Neutrophil (primary cell): ENCODE measurements around the gene BCL7A.

ENCODE experiments used
- H3K27ac ChIP-seq: fragments of 200-600 bp; sonication (generic); 2 replicates; pipeline ENCODE4 v1.5.1; 2016; ENCODE audit warnings: mild to moderate bottlenecking, moderate library complexity
- H3K27me3 ChIP-seq: fragments of 200-600 bp; sonication (generic); 2 replicates; pipeline ENCODE4 v1.6.0; 2016; ENCODE audit warnings: mild to moderate bottlenecking
- H3K36me3 ChIP-seq: fragments of 200-600 bp; sonication (generic); 2 replicates; pipeline ENCODE4 v1.5.1; 2017
- H3K4me1 ChIP-seq, 2 experiments: fragments of 200-600 bp in 1 of 2; sonication (generic) in 1 of 2; 1 replicate in 1 of 2; 2 replicates in 1 of 2; pipeline versions ENCODE4 v1.5.1 to v1.6.1; 2013 to 2016; ENCODE audit warnings: low read depth in 1 of 2, low read length in 1 of 2, mild to moderate bottlenecking in 1 of 2, moderate library complexity in 1 of 2; ENCODE audit not compliant: control insufficient read depth in 1 of 2, insufficient read depth in 1 of 2
- H3K4me3 ChIP-seq, 2 experiments: fragments of 200-600 bp in 1 of 2; sonication (generic) in 1 of 2; 1 replicate in 1 of 2; 2 replicates in 1 of 2; pipeline ENCODE4 v1.5.1; 2013 to 2016; ENCODE audit warnings: low read depth in 1 of 2, low read length in 1 of 2, mild to moderate bottlenecking in 1 of 2, moderate library complexity in 1 of 2
- H3K9me3 ChIP-seq: fragments of 200-600 bp; sonication (generic); 2 replicates; pipeline ENCODE4 v1.5.1; 2016
- CTCF ChIP-seq: fragments of 200-600 bp; sonication (generic); IDR thresholded peaks from 2 replicates; pipeline ENCODE4 v1.5.1; 2016; ENCODE audit warnings: antibody characterized with exemption

BCL7A gene

GRCh38 chr12:122004633-122005071 lies 17.0 kb upstream of the BCL7A start:
- Histone ChIP-seq H3K36me3 (no peaks in the 10 kb centered on the region), H3K9me3 (no peaks in the 10 kb centered on the region), H3K4me3 (no peak overlapping the region), H3K27ac (no peak overlapping the region), H3K27me3 (peaks cover 51% of the 10 kb centered on the region), H3K4me1 (no peaks in the 10 kb centered on the region)
- no peak for TF ChIP-seq CTCF

GRCh38 chr12:122005252-122005776 lies 16.4 kb upstream of the BCL7A start:
- peaks cover 51% of the 10 kb centered on the region for H3K27me3 ChIP-seq
- no peak overlapping the region for H3K27ac ChIP-seq
- H3K4me3 ChIP-seq: no peak overlapping the region
- no peaks in the 10 kb centered on the region for H3K9me3 ChIP-seq
- H3K4me1 ChIP-seq: no peaks in the 10 kb centered on the region
- H3K36me3 ChIP-seq: no peaks in the 10 kb centered on the region
- TF ChIP-seq CTCF: no peak

GRCh38 chr12:122006186-122006926 lies 15.3 kb upstream of the BCL7A start:
- no peaks in the 10 kb centered on the region for H3K36me3 ChIP-seq
- H3K4me1 ChIP-seq: no peaks in the 10 kb centered on the region
- TF ChIP-seq CTCF: no peak
- H3K9me3 ChIP-seq: no peaks in the 10 kb centered on the region
- H3K4me3 ChIP-seq: no peak overlapping the region
- no peak overlapping the region for H3K27ac ChIP-seq
- H3K27me3 ChIP-seq: peaks cover 51% of the 10 kb centered on the region

- Histone ChIP-seq H3K4me1 (no peaks in the 10 kb centered on the region), H3K36me3 (no peaks in the 10 kb centered on the region), H3K9me3 (no peaks in the 10 kb centered on the region), H3K4me3 (no peak overlapping the region), H3K27me3 (peaks cover 19% of the 10 kb centered on the region), H3K27ac (no peak overlapping the region)
- no peak for TF ChIP-seq CTCF
Observed at GRCh38 chr12:122009741-122010140, 11.9 kb upstream of the BCL7A start.

GRCh38 chr12:122012184-122012583 lies 9.5 kb upstream of the BCL7A start:
- H3K36me3 ChIP-seq: no peaks in the 10 kb centered on the region
- H3K9me3 ChIP-seq: no peaks in the 10 kb centered on the region
- no peak overlapping the region for H3K4me3 ChIP-seq
- no peaks in the 10 kb centered on the region for H3K4me1 ChIP-seq
- no peak for TF ChIP-seq CTCF
- no peaks in the 10 kb centered on the region for H3K27me3 ChIP-seq
- H3K27ac ChIP-seq: no peak overlapping the region
